H9 (cell line): ENCODE results near the gene PHOX2B. TPM values are rescaled to one million over a fixed set of nuclear protein-coding genes. Genes with fewer than 3 reads are reported as not detected.

Experiments
- DNase-seq: peaks from one replicate; pipeline ENCODE4 v3.0.0-alpha.2; 2017
- H2AFZ ChIP-seq: one replicate; pipeline ENCODE4 v1.6.1; 2013; ENCODE audit warnings: mild to moderate bottlenecking, low read length, control low read depth, moderate library complexity
- H2AK5ac ChIP-seq: 2 replicates; pipeline ENCODE4 v1.6.1; 2013; ENCODE audit warnings: low read length, control low read depth, mixed read lengths; ENCODE audit not compliant: insufficient read length
- H2BK120ac ChIP-seq: one replicate; pipeline ENCODE4 v1.6.1; 2013; ENCODE audit warnings: low read depth, mild to moderate bottlenecking, low read length, control low read depth, inconsistent platforms; ENCODE audit not compliant: poor library complexity, severe bottlenecking
- H2BK12ac ChIP-seq: 2 replicates; pipeline ENCODE4 v1.6.1; 2013; ENCODE audit warnings: low read length, control low read depth, mixed read lengths, low read depth; ENCODE audit not compliant: insufficient read length
- H2BK15ac ChIP-seq: 2 replicates; pipeline ENCODE4 v1.6.1; 2013; ENCODE audit warnings: low read depth, low read length, control low read depth
- H2BK20ac ChIP-seq: one replicate; pipeline ENCODE4 v1.6.1; 2013; ENCODE audit warnings: low read depth, mild to moderate bottlenecking, low read length, control low read depth, inconsistent platforms; ENCODE audit not compliant: poor library complexity, severe bottlenecking
- H2BK5ac ChIP-seq: 2 replicates; pipeline ENCODE4 v1.6.1; 2013; ENCODE audit warnings: low read length, control low read depth, mixed read lengths; ENCODE audit not compliant: insufficient read length
- H3K14ac ChIP-seq: 2 replicates; pipeline ENCODE4 v1.6.1; 2013; ENCODE audit warnings: low read length, control low read depth; ENCODE audit not compliant: insufficient read depth
- H3K18ac ChIP-seq: 2 replicates; pipeline ENCODE4 v1.6.1; 2013; ENCODE audit warnings: low read depth, mild to moderate bottlenecking, mixed read lengths, low read length, control low read depth; ENCODE audit not compliant: insufficient read length
- H3K23ac ChIP-seq: 2 replicates; pipeline ENCODE4 v1.6.1; 2013; ENCODE audit warnings: low read length, control low read depth, mixed read lengths, low read depth; ENCODE audit not compliant: insufficient read length
- H3K23me2 ChIP-seq: 2 replicates; pipeline ENCODE4 v1.6.1; 2013; ENCODE audit warnings: low read depth, mild to moderate bottlenecking, mixed read lengths, low read length, control low read depth; ENCODE audit not compliant: insufficient read length, poor library complexity, severe bottlenecking
- H3K27ac ChIP-seq: 2 replicates; pipeline ENCODE4 v1.5.1; 2013; ENCODE audit warnings: low read length, control low read depth, mixed read lengths, low read depth; ENCODE audit not compliant: insufficient read length
- H3K27me3 ChIP-seq: 2 replicates; pipeline ENCODE4 v1.6.1; 2013; ENCODE audit warnings: low read length, control low read depth, inconsistent platforms; ENCODE audit not compliant: insufficient read depth
- H3K4ac ChIP-seq: 2 replicates; pipeline ENCODE4 v1.6.1; 2013; ENCODE audit warnings: low read depth, mild to moderate bottlenecking, control low read depth, inconsistent platforms, low read length, moderate library complexity
- H3K4me1 ChIP-seq: 2 replicates; pipeline ENCODE4 v1.6.1; 2013; ENCODE audit warnings: low read length, control low read depth, inconsistent platforms; ENCODE audit not compliant: insufficient read depth
- H3K4me2 ChIP-seq: 2 replicates; pipeline ENCODE4 v1.6.1; 2013; ENCODE audit warnings: low read length, control low read depth, mixed read lengths; ENCODE audit not compliant: insufficient read length, insufficient read depth
- H3K56ac ChIP-seq: 2 replicates; pipeline ENCODE4 v1.6.1; 2013; ENCODE audit warnings: low read depth, mild to moderate bottlenecking, mixed read lengths, low read length, control low read depth; ENCODE audit not compliant: insufficient read length
- H3K79me1 ChIP-seq: 2 replicates; pipeline ENCODE4 v1.6.1; 2013; ENCODE audit warnings: low read depth, mild to moderate bottlenecking, moderate library complexity, low read length, control low read depth, inconsistent platforms; ENCODE audit not compliant: insufficient read depth, poor library complexity, severe bottlenecking
- H3K79me2 ChIP-seq: 2 replicates; pipeline ENCODE4 v1.6.1; 2013; ENCODE audit warnings: low read length, control low read depth, inconsistent platforms; ENCODE audit not compliant: insufficient read depth
- H3K9ac ChIP-seq: 2 replicates; pipeline ENCODE4 v1.6.1; 2013; ENCODE audit warnings: low read length, control low read depth, mixed read lengths; ENCODE audit not compliant: insufficient read length; ENCODE audit errors: extremely low read depth
- H3K9me3 ChIP-seq: one replicate; pipeline ENCODE4 v1.6.1; 2013; ENCODE audit warnings: low read depth, low read length, inconsistent platforms; ENCODE audit not compliant: control insufficient read depth
- H3T11ph ChIP-seq: one replicate; pipeline ENCODE4 v1.6.1; 2013; ENCODE audit warnings: mild to moderate bottlenecking, low read length, control low read depth, inconsistent platforms
- H4K20me1 ChIP-seq: one replicate; pipeline ENCODE4 v1.6.1; 2013; ENCODE audit not compliant: control insufficient read depth, insufficient read length, insufficient read depth
- H4K5ac ChIP-seq: 2 replicates; pipeline ENCODE4 v1.6.1; 2013; ENCODE audit warnings: low read depth, mild to moderate bottlenecking, mixed read lengths, low read length, control low read depth; ENCODE audit not compliant: insufficient read length
- H4K8ac ChIP-seq: replicated peaks from 2 replicates; pipeline ENCODE4 v1.6.1; 2013; ENCODE audit warnings: low read length, control low read depth, mixed read lengths, low read depth; ENCODE audit not compliant: insufficient read length
- H4K91ac ChIP-seq: 2 replicates; pipeline ENCODE4 v1.6.1; 2013; ENCODE audit warnings: low read depth, mild to moderate bottlenecking, moderate library complexity, mixed read lengths, low read length, control low read depth; ENCODE audit not compliant: insufficient read length
- H3K27ac Mint-ChIP-seq, 3 experiments: 2 replicates in 2 of 3; 3 replicates in 1 of 3; pipeline ENCODE4 v1.8.0; 2020 to 2021; ENCODE audit warnings: mixed read lengths in 3 of 3, mild to moderate bottlenecking in 1 of 3, moderate library complexity in 1 of 3
- H3K27me3 Mint-ChIP-seq: 2 replicates; pipeline ENCODE4 v1.8.0; 2021; ENCODE audit warnings: low read depth, mild to moderate bottlenecking, moderate library complexity, mixed read lengths
- H3K36me3 Mint-ChIP-seq, 3 experiments: 2 replicates in 2 of 3; 3 replicates in 1 of 3; pipeline ENCODE4 v1.8.0; 2020 to 2021; ENCODE audit warnings: low read depth in 3 of 3, mixed read lengths in 3 of 3; ENCODE audit not compliant: insufficient read depth in 1 of 3
- H3K4me1 Mint-ChIP-seq, 2 experiments: 2 replicates each; pipeline ENCODE4 v1.8.0; 2020; ENCODE audit warnings: mixed read lengths in 2 of 2
- H3K4me3 Mint-ChIP-seq, 2 experiments: 2 replicates in 1 of 2; 3 replicates in 1 of 2; pipeline ENCODE4 v1.8.0; 2020 to 2021; ENCODE audit warnings: mild to moderate bottlenecking in 2 of 2, mixed read lengths in 2 of 2, moderate library complexity in 1 of 2
- H3K9me3 Mint-ChIP-seq, 2 experiments: 2 replicates in 1 of 2; 3 replicates in 1 of 2; pipeline ENCODE4 v1.8.0; 2020; ENCODE audit warnings: mild to moderate bottlenecking in 2 of 2, mixed read lengths in 2 of 2, moderate library complexity in 1 of 2
- CTCF ChIP-seq: fragments of 200-600 bp; sonication (generic); conservative IDR thresholded peaks from 3 replicates; pipeline ENCODE4 v1.8.0; 2021; ENCODE audit warnings: antibody characterized with exemption, mild to moderate bottlenecking
- WGBS: extraction: QIAGEN DNeasy Blood & Tissue Kit; methylation state at CpG from one replicate; pipeline ENCODE4 v1.1.7; 2013; ENCODE audit warnings: missing lambda C conversion rate, low lambda C conversion rate, mixed read lengths; ENCODE audit not compliant: insufficient read length; ENCODE audit errors: extremely low coverage; 5-methylcytosine and 5-hydroxymethylcytosine counted together
- total RNA-seq: library from RNA; stranded (reverse); gene quantifications from 2 replicates; pipeline ENCODE4 v1.2.1, GENCODE V29; 2021

PHOX2B gene
- total RNA-seq, 1 experiment from 2014 or later: not detected

GRCh38 chr4:41702770-41703169 lies 45.8 kb downstream of the PHOX2B start:
- Histone ChIP-seq H3K23ac (no peak overlapping the region), H4K91ac (no peak overlapping the region), H2AFZ (no peak overlapping the region), H2AK5ac (no peak overlapping the region), H2BK5ac (no peak overlapping the region), H3K4ac (no peak overlapping the region), H3K14ac (no peak overlapping the region), H2BK12ac (no peak overlapping the region), H3K56ac (no peak overlapping the region), H3K27ac (no peak overlapping the region), H3K9ac (no peak overlapping the region), H3K79me1 (no peaks in the 10 kb centered on the region), H3K4me1 (no peaks in the 10 kb centered on the region), H2BK120ac (no peak overlapping the region), H3K79me2 (no peaks in the 10 kb centered on the region), H4K20me1 (no peaks in the 10 kb centered on the region), H3K27me3 (no peaks in the 10 kb centered on the region), H3T11ph (no peak overlapping the region), H4K8ac (no peak overlapping the region), H3K9me3 (no peaks in the 10 kb centered on the region), H3K18ac (no peak overlapping the region), H2BK15ac (no peak overlapping the region), H3K4me2 (no peak overlapping the region), H2BK20ac (no peak overlapping the region), H4K5ac (no peak overlapping the region), H3K23me2 (no peaks in the 10 kb centered on the region)
- no CpG with 5 or more reads among the region's 4 CpGs for WGBS
- Mint-ChIP-seq H3K4me3 (no peak overlapping the region), H3K36me3 (no peaks in the 10 kb centered on the region), H3K27ac (no peak overlapping the region), H3K9me3 (no peaks in the 10 kb centered on the region), H3K27me3 (peaks cover 70% of the 10 kb centered on the region), H3K4me1 (no peaks in the 10 kb centered on the region)
- no peak for DNase-seq
- no peak for TF ChIP-seq CTCF
